Peyer's patch (tissue), 4 donors: Measurements from ENCODE around the gene L3MBTL4. TPM values are rescaled to one million over a fixed set of nuclear protein-coding genes. Genes with fewer than 3 reads are reported as not detected.

Experiments
- DNase-seq, 3 donors: peaks; one replicate each; pipeline ENCODE4 v3.0.0-alpha.2; 2017 to 2019
- H3K27ac ChIP-seq, 4 donors: fragments of 200-600 bp; sonication (generic); one replicate each; pipeline ENCODE4 v1.5.1; 2016 to 2019
- H3K27me3 ChIP-seq, 2 donors: fragments of 200-600 bp; sonication (generic); one replicate each; pipeline ENCODE4 v1.5.1; 2019
- H3K36me3 ChIP-seq, 3 donors: fragments of 200-600 bp; sonication (generic); one replicate each; pipeline ENCODE4 v1.5.1; 2016 to 2019
- H3K4me1 ChIP-seq, 4 donors: fragments of 200-600 bp; sonication (generic); one replicate each; pipeline ENCODE4 v1.5.1; 2016 to 2019
- H3K4me3 ChIP-seq, 4 donors: fragments of 200-600 bp; sonication (generic); 1 replicate in 3 of 4; 2 replicates in 1 of 4; pipeline ENCODE4 v1.5.1; 2016 to 2019; ENCODE audit warnings: mild to moderate bottlenecking in 1 of 4
- H3K9me3 ChIP-seq, 4 donors: fragments of 200-600 bp; sonication (generic); one replicate each; pipeline ENCODE4 v1.5.1; 2016 to 2019; ENCODE audit warnings: mild to moderate bottlenecking in 1 of 4
- POLR2A ChIP-seq, 2 donors: fragments of 450-650 bp; IDR thresholded peaks; one replicate each; pipeline ENCODE4 v1.5.1; 2017; ENCODE audit warnings: antibody characterized with exemption in 2 of 2, mild to moderate bottlenecking in 2 of 2, moderate library complexity in 2 of 2
- total RNA-seq, 4 donors: library from RNA; depleted of rRNA; stranded (reverse); fragments of >200 nt; gene quantifications; one replicate each; pipeline ENCODE4 v1.1.0, GENCODE V29; 2016
- TF ChIP-seq, protein P1 (sequence below), 6 experiments: fragments of 450-650 bp in 4 of 6; fragments of 200-600 bp in 2 of 6; sonication (generic) in 1 of 6; IDR thresholded peaks; one replicate each; pipeline ENCODE4 v1.5.1; 2017 to 2019; ENCODE audit warnings: antibody characterized with exemption in 6 of 6, mild to moderate bottlenecking in 3 of 6, moderate library complexity in 1 of 6

L3MBTL4 gene
- total RNA-seq, 4 donors from 2014 or later: 6.5 to 25.6 (median 13.7) TPM

DNA sequence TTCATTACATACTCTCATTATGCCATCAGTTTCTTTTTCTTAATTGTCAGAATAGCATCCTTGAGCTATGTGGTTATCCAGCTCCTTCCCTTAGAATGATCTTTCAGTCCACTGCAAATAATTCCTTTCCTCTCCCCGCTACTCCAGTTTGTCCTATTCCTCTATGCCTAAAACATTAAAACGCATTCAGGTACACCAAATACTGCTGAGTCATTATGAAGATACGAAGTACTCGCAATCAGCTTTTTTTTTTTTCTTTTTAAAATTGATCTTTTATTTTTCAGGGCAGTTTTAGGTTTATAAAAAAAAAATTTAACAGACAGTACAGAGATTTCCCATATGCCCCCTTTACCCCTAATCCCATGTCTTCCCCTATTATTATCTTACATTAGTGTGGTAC lies 354.6 kb downstream of the L3MBTL4 start:
- no peaks in the 10 kb centered on the region for H3K27me3 ChIP-seq
- no peaks in the 10 kb centered on the region for H3K36me3 ChIP-seq
- no peaks in the 10 kb centered on the region for H3K9me3 ChIP-seq
- H3K27ac ChIP-seq: no peak overlapping the region
- H3K4me3 ChIP-seq: no peak overlapping the region
- no peak for DNase-seq
- no peaks in the 10 kb centered on the region for H3K4me1 ChIP-seq
- no peak for TF ChIP-seq POLR2A (IDR thresholded peaks at IDR 0.05)
- TF ChIP-seq, protein P1, sequence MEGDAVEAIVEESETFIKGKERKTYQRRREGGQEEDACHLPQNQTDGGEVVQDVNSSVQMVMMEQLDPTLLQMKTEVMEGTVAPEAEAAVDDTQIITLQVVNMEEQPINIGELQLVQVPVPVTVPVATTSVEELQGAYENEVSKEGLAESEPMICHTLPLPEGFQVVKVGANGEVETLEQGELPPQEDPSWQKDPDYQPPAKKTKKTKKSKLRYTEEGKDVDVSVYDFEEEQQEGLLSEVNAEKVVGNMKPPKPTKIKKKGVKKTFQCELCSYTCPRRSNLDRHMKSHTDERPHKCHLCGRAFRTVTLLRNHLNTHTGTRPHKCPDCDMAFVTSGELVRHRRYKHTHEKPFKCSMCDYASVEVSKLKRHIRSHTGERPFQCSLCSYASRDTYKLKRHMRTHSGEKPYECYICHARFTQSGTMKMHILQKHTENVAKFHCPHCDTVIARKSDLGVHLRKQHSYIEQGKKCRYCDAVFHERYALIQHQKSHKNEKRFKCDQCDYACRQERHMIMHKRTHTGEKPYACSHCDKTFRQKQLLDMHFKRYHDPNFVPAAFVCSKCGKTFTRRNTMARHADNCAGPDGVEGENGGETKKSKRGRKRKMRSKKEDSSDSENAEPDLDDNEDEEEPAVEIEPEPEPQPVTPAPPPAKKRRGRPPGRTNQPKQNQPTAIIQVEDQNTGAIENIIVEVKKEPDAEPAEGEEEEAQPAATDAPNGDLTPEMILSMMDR (IDR thresholded peaks at IDR 0.05): no peak

DNA sequence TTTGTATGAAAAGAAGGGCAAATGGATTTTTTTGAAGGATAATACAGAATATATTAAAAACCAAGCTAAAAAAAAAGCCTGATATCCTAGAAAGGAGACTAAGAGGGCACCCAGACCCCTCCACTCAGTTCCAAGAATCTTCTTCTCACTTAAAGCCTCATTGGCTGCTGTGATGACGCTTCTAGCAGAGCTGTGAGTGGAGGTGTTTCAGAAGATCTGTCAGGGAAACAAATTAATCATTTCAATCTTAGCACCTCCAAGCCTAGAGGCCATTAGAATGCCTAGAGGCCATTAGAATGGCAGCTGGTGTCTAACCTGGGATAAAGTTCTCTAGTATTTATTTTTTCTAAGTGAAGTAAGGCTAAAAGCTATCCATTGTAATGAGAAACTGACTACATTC lies 355.2 kb downstream of the L3MBTL4 start:
- no peaks in the 10 kb centered on the region for H3K4me1 ChIP-seq
- H3K36me3 ChIP-seq: no peaks in the 10 kb centered on the region
- H3K27ac ChIP-seq: no peak overlapping the region
- TF ChIP-seq, protein P1 (IDR thresholded peaks at IDR 0.05): no peak
- TF ChIP-seq POLR2A (IDR thresholded peaks at IDR 0.05): no peak
- no peak overlapping the region for H3K4me3 ChIP-seq
- H3K27me3 ChIP-seq: no peaks in the 10 kb centered on the region
- DNase-seq: no peak
- no peaks in the 10 kb centered on the region for H3K9me3 ChIP-seq

DNA sequence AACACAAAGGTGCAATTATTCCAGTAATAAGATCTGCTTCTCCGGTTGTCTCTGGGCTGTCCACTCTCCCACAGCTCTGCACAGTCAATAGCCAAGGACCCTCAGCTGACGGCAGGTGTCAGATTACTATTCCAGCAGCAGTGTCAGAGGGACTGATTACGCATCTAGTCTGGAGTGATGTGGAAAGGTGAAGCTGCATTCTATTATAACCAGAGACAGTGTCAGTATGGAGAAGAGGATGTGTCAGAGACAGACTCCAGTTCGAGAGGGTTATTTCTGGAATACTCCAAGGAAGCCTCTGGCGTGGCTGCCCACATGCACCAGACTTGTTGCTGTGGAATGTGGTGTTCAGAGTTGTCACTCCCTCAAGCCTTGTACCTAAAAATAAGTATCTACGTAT lies 355.8 kb downstream of the L3MBTL4 start:
- no peaks in the 10 kb centered on the region for H3K36me3 ChIP-seq
- H3K4me3 ChIP-seq: no peak overlapping the region
- H3K9me3 ChIP-seq: no peaks in the 10 kb centered on the region
- TF ChIP-seq, protein P1 (IDR thresholded peaks at IDR 0.05): no peak
- no peak for TF ChIP-seq POLR2A (IDR thresholded peaks at IDR 0.05)
- H3K4me1 ChIP-seq: no peaks in the 10 kb centered on the region
- DNase-seq: no peak
- H3K27me3 ChIP-seq: no peaks in the 10 kb centered on the region
- H3K27ac ChIP-seq: no peak overlapping the region

DNA sequence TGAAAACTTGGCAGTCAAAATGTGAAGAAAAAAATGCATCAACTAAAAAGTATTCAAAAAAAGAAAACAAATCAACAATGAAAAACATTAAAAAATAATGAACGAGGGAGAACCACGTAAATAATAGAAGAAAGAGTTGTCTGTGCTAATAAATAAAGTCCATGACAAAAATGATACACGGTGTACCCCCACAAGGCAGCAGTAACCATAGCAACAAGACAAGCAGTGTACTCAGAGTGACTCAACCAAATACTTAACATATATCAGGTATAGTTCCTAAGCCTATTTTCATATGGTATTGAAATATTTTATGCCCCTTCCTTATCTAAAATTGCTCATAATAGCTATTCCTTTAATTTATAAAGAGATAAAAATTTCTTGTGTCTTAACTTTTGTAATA lies 357.1 kb downstream of the L3MBTL4 start:
- Histone ChIP-seq H3K4me3 (no peak overlapping the region), H3K9me3 (no peaks in the 10 kb centered on the region), H3K27ac (no peak overlapping the region), H3K4me1 (no peaks in the 10 kb centered on the region), H3K27me3 (no peaks in the 10 kb centered on the region), H3K36me3 (no peaks in the 10 kb centered on the region)
- DNase-seq: no peak
- TF ChIP-seq, protein P1 (IDR thresholded peaks at IDR 0.05): no peak
- no peak for TF ChIP-seq POLR2A (IDR thresholded peaks at IDR 0.05)

DNA sequence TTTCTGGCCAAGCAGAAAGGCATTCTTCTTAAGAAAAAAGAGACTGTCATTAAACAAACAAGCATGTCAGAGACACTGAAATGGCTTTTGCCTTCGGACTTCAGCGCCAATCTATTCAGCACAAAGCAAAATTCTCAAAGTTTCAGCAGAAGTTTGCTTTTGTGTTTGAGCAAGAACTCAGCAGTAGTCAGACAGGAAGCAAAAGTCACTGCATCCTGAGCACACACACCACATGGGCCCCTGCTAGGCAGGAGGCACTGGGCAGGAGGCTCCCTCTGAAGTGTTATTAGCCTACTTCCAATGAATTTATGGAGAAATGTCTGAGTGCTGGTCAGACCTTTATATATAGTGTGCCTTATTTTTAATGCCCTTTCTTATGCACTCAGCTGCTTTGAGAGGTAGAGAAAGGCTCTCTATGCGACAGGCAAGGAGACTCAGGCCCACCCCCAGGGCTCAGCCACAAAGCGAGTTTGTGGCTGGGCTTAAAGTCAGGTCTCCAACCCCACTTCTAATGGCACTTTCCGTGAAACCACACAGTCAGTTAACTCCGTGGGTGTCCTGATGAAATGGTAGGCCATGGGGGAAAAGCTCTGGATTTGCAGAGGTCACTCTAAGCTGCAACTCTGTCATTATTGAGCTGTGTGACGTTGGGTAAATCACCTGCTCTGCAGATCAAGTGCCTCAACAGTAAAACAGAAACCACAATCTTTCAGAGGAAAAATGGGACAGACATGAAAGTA lies 358.4 kb downstream of the L3MBTL4 start:
- H3K27ac ChIP-seq: no peak overlapping the region
- DNase-seq: no peak
- no peak overlapping the region for H3K4me3 ChIP-seq
- no peaks in the 10 kb centered on the region for H3K27me3 ChIP-seq
- TF ChIP-seq, protein P1 (IDR thresholded peaks at IDR 0.05): no peak
- no peak for TF ChIP-seq POLR2A (IDR thresholded peaks at IDR 0.05)
- H3K36me3 ChIP-seq: no peaks in the 10 kb centered on the region
- H3K9me3 ChIP-seq: no peaks in the 10 kb centered on the region
- no peaks in the 10 kb centered on the region for H3K4me1 ChIP-seq
